Small intestine (tissue), 7 donors: ENCODE data around the gene ZFPM1. TPM values are rescaled to one million over a fixed set of nuclear protein-coding genes. Genes with fewer than 3 reads are reported as not detected.

Experiments
- DNase-seq, 2 donors: peaks; one replicate each; pipeline versions ENCODE4 v3.0.0 to v3.0.0-alpha.2; 2013
- FAIRE-seq: peaks from 2 replicates; lab custom pipeline; 2012; peaks lifted over from hg19 to GRCh38; lab: Jason Lieb, UNC
- H3K27ac ChIP-seq, 3 donors: one replicate each; pipeline ENCODE4 v1.5.1; 2013; ENCODE audit warnings: low read length in 2 of 3, mild to moderate bottlenecking in 2 of 3, control low read depth in 1 of 3, inconsistent platforms in 1 of 3, low read depth in 1 of 3, moderate library complexity in 1 of 3
- H3K27me3 ChIP-seq, 3 donors: one replicate each; pipeline ENCODE4 v1.6.1; 2013; ENCODE audit warnings: low read length in 3 of 3, inconsistent platforms in 1 of 3; ENCODE audit not compliant: control insufficient read depth in 3 of 3, insufficient read depth in 3 of 3
- H3K36me3 ChIP-seq, 3 donors: one replicate each; pipeline ENCODE4 v1.6.1; 2013; ENCODE audit warnings: low read length in 3 of 3, inconsistent platforms in 1 of 3, low read depth in 1 of 3, mild to moderate bottlenecking in 1 of 3, moderate library complexity in 1 of 3; ENCODE audit not compliant: control insufficient read depth in 3 of 3, insufficient read depth in 2 of 3
- H3K4me1 ChIP-seq, 3 donors: one replicate each; pipeline ENCODE4 v1.6.1; 2013; ENCODE audit warnings: low read length in 2 of 3, inconsistent platforms in 1 of 3, low read depth in 1 of 3, mild to moderate bottlenecking in 1 of 3, moderate library complexity in 1 of 3; ENCODE audit not compliant: control insufficient read depth in 3 of 3, insufficient read depth in 2 of 3
- H3K4me3 ChIP-seq, 3 donors: one replicate each; pipeline ENCODE4 v1.5.1; 2013; ENCODE audit warnings: low read length in 3 of 3, control low read depth in 1 of 3, inconsistent platforms in 1 of 3, low read depth in 1 of 3, mild to moderate bottlenecking in 1 of 3, moderate library complexity in 1 of 3
- H3K9me3 ChIP-seq, 2 donors: one replicate each; pipeline ENCODE4 v1.6.1; 2013; ENCODE audit warnings: low read depth in 1 of 2, low read length in 1 of 2; ENCODE audit not compliant: control insufficient read depth in 2 of 2, insufficient read depth in 1 of 2
- WGBS, 3 donors: extraction: QIAGEN DNeasy Blood & Tissue Kit; methylation state at CpG; one replicate each; pipeline ENCODE4 v1.1.7; 2013; 5-methylcytosine and 5-hydroxymethylcytosine counted together
- polyA plus RNA-seq, 4 donors: library from polyadenylated mRNA; stranded (reverse) in 3 of 4; unstranded in 1 of 4; fragments of 200-250 nt in 3 of 4; fragments of 120-200 nt in 1 of 4; gene quantifications; one replicate each; pipeline versions ENCODE4 v1.2.1 to v1.2.3, GENCODE V29; 2013
- donor health status: healthy with polysubstance abuse.
- donor health status: control.
- donor health status: control.
- donor health status: Bipolar disorder and iron deficiency.
- donor health status: healthy.

The ZFPM1 gene
- polyA plus RNA-seq, 4 donors = 8.1 to 26.6 (median 12.0) TPM

DNA sequence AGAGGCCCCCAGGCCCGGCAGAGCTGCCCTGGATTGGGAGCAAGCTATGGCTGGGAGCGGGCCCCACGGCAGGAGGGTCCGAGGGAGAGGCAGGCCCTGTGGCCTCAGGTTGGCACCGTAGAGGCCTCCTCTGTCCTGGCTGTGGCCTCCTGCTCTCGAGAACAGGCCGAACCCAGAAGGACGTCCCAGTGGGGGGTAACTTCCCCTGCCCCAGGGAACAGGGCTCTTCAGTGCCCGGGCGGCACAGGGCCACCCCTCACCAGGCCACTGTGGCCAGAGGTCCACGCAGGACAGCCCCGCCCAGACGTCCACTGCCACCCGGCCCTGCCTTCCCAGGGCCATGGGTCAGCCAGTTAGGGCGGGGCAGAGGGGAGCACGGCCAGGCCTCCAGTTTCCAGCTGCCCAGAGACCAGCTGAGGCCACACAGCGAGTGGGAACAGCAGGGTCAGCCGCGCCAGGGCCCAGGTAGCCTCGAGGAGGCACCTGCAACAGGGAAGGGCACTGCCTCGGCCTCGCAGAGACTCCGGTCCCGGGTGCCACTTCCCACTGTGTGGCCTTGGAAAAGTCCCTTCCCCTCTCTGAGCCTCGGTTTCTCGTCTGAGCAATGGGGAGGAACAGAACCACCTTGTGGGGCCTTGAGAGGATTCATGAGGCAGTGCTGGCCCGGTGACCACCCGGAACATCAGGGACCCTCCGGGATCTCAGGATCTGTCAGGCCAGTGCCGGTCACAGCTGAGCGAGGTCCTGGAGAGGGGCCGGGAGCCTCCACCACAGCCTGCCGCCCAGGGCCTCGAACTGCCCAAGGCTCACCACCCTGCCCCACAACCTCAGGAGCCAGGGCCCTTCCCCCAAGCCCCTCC, 38.3 kb upstream of the ZFPM1 start:
- Histone ChIP-seq H3K27me3 (no peaks in the 10 kb centered on the region), H3K36me3 (no peaks in the 10 kb centered on the region), H3K4me3 (no peak overlapping the region), H3K9me3 (no peaks in the 10 kb centered on the region), H3K27ac (no peak overlapping the region), H3K4me1 (no peaks in the 10 kb centered on the region)
- no peak for FAIRE-seq
- WGBS, 3 donors = 79 to 88% (median 82%) methylated on average over 32 to 34 of the region's 34 CpGs
- no peak for DNase-seq

DNA sequence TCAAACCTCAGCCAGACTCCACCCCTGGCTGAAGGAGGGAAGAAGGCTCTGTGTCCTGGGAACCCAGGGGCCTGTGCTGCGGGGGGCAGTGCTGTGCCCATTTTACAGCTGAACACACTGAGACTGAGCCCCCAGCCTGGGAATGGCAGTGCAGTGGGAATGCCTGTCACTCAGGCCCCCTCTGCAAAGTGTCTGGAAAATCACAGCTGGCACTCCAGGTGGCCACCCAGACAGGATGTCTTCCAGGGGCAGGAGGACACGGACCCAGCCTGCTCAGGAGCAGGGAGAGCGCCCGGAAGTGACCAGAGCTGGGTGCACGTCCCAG, 37.7 kb upstream of the ZFPM1 start:
- no peaks in the 10 kb centered on the region for H3K36me3 ChIP-seq
- H3K27me3 ChIP-seq = no peaks in the 10 kb centered on the region
- 66 to 81% (median 74%) methylated on average over 5 of the region's 5 CpGs for WGBS, 3 donors
- FAIRE-seq = no peak
- H3K9me3 ChIP-seq = no peaks in the 10 kb centered on the region
- no peak overlapping the region for H3K27ac ChIP-seq
- no peak overlapping the region for H3K4me3 ChIP-seq
- no peak for DNase-seq
- no peaks in the 10 kb centered on the region for H3K4me1 ChIP-seq

DNA sequence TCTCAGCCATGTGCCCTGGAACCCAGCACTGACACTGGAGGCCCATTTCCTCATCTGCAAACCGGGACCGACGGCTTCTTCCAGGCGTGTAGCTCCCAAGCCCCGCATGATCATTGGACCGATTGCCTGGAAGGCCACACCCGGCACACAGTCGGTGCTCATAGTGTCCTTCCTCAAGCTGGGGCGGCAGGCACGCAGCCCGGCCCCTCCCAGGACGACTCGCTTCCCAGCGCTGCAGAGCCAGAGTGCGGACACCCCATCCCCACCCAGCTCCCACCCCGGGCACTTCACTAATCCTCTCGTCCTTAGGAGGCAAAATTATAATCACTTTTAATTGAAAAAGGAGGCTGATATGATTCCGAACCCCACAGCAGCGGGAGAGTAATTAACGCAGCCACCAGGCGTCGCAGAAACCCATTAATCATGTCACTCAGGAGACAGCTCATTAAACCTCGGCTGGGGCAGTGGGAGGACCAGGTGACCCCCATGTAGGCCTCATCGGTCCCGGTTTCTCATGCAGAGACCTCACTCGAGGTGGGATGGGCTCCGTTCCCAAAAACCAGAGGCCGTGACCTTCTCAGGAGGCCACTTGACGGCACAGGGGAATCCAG, 37.3 kb upstream of the ZFPM1 start:
- DNase-seq (peak in 1 of 2 donors; percentile 21), FAIRE-seq (no peak)
- Histone ChIP-seq H3K4me3 (no peak overlapping the region), H3K4me1 (no peaks in the 10 kb centered on the region), H3K36me3 (no peaks in the 10 kb centered on the region), H3K27me3 (no peaks in the 10 kb centered on the region), H3K9me3 (no peaks in the 10 kb centered on the region), H3K27ac (no peak overlapping the region)
- WGBS, 3 donors = 27 to 65% (median 51%) methylated on average over 29 of the region's 29 CpGs

DNA sequence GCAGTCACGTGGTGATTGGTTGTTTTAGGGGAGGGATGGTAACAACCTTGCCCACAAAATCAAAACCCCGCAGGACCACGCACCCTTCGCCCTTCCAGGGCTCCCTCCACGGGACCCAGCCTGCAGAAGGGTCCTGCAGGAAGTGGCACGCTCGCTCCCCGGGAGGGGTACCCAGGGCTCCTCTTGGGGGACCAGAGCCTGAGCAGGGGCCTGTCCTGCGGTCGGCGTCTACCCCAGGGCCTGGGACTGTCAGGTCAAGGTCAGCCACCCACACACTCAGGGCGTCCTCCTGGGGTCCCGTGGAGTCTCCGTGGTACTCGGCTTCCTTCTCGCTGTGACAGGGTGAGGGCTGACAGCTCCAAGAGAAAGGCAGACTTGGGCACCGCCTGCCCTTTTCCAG, 36.4 kb upstream of the ZFPM1 start:
- no peak for DNase-seq
- 87 to 90% (median 88%) methylated on average over 17 of the region's 17 CpGs for WGBS, 3 donors
- Histone ChIP-seq H3K4me1 (no peaks in the 10 kb centered on the region), H3K36me3 (no peaks in the 10 kb centered on the region), H3K4me3 (no peak overlapping the region), H3K9me3 (peaks cover 0 to 2% of the 10 kb centered on the region in 2 donors), H3K27ac (no peak overlapping the region), H3K27me3 (no peaks in the 10 kb centered on the region)
- no peak for FAIRE-seq

DNA sequence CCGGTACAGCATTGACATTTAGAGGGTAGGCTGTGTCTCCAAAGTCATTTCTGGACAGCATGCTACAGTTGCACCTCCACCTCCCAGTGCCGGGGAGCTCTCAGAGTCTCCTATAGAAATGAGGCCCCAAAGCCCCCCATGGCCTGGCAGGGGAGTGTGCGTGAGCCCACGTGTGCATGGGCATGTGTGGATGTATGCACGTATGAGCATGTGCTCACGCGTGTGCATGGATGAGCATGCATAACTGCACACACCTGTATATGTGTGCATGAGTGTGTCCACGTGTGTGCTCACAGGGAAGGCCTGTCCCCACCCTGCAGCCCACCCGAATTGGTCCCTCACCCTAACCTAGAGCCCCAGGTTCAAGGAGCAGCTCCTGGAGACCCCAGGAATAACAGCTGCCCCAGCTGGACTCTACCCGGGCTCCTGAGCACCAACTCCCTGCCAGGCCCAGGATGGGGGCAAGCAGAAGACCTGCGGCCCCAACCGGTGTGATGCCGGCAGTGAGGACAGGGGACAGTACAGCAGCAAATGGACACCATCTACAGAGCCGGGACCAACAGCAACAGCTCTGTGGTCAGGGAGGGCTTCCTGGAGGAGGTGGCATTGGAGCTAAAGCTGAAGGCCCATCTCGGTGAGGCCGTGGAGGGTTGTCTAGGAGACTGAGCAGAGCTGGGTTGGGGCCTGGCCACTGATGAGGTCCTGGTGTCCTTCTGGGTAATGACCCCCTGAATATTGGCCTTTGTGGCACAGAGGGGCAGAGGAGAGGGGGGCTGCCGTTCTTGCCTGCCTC, 35.2 kb upstream of the ZFPM1 start:
- no peaks in the 10 kb centered on the region for H3K36me3 ChIP-seq
- DNase-seq (no peak), FAIRE-seq (no peak)
- H3K4me1 ChIP-seq = no peaks in the 10 kb centered on the region
- H3K27ac ChIP-seq = no peak overlapping the region
- H3K9me3 ChIP-seq = peaks cover 0 to 2% of the 10 kb centered on the region in 2 donors
- H3K27me3 ChIP-seq = no peaks in the 10 kb centered on the region
- no peak overlapping the region for H3K4me3 ChIP-seq
- WGBS, 3 donors = 69 to 82% (median 71%) methylated on average over 17 of the region's 17 CpGs

DNA sequence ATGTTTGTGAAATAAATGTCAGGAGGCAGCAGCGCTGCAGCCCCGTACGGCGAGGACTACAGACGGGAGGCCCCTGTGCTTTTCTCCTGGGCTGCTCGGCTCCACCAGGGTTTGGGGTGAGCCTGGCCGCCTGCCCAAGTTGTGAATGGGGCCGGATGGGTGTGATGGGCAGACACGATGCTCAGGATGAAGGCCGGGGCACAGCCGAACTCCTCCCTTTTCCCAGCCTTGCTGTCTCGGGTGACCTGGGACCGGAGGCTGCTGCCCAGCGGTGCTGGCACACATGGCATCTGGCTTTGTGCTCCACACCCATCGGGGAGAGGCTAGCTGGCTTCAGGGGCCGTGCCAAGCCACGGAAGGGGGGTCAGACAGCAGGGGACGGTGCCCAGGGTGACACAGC, 34.2 kb upstream of the ZFPM1 start:
- H3K36me3 ChIP-seq = no peaks in the 10 kb centered on the region
- no peaks in the 10 kb centered on the region for H3K4me1 ChIP-seq
- H3K27ac ChIP-seq = no peak overlapping the region
- H3K4me3 ChIP-seq = no peak overlapping the region
- WGBS, 3 donors = 38 to 65% (median 49%) methylated on average over 18 of the region's 18 CpGs
- DNase-seq = no peak
- H3K9me3 ChIP-seq = peaks cover 0 to 2% of the 10 kb centered on the region in 2 donors
- peaks cover 0 to 4% (median 0%) of the 10 kb centered on the region in 3 donors for H3K27me3 ChIP-seq
- no peak for FAIRE-seq

DNA sequence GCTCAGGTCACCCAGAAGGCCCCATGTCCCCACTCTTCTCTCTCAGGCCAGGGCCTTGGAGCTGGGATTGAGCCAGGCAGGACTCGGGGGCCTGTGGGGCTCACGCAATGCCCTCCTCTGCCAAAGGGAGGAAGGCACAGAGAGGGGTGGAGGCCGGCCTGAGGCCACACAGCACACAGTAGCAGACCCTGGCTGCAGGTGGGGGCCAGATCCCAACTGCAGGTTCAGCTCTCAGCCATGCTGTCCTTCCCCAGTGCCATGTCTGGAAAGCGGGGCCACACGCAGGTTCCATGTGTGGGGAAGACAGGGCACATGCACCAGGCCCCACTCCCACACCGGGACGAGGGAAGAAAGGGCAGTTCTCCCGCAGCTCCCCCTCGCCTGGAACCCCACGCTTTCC, 33.3 kb upstream of the ZFPM1 start:
- DNase-seq (no peak), FAIRE-seq (no peak)
- Histone ChIP-seq H3K4me3 (no peak overlapping the region), H3K27me3 (peaks cover 0 to 4% (median 0%) of the 10 kb centered on the region in 3 donors), H3K9me3 (peaks cover 0 to 2% of the 10 kb centered on the region in 2 donors), H3K36me3 (no peaks in the 10 kb centered on the region), H3K27ac (no peak overlapping the region), H3K4me1 (no peaks in the 10 kb centered on the region)
- WGBS, 3 donors = 85 to 94% (median 87%) methylated on average over 10 of the region's 10 CpGs

DNA sequence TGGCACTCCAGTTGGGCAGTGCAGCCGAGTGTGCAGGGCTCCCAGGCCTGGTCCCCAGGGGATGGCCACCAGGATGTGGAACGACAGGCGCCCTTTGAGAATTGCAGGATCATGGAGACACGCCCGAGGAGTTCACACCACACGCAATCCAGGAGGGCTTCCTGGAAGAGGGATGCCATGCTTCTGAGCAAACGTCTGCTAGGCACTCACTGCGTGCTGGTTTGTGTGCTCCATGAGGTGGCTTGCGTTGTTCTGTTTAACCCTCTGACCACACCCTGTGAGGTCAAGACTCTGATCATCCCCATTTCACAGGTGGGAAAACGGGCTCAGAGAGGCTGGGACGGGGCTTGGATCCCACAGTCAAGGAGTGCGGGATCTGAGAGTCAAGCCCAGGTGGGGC, 32.6 kb upstream of the ZFPM1 start:
- WGBS, 3 donors = 75 to 79% (median 75%) methylated on average over 12 of the region's 12 CpGs
- Histone ChIP-seq H3K27me3 (peaks cover 0 to 4% (median 0%) of the 10 kb centered on the region in 3 donors), H3K4me1 (no peaks in the 10 kb centered on the region), H3K4me3 (no peak overlapping the region), H3K9me3 (peaks cover 0 to 2% of the 10 kb centered on the region in 2 donors), H3K36me3 (no peaks in the 10 kb centered on the region), H3K27ac (no peak overlapping the region)
- no peak for DNase-seq
- no peak for FAIRE-seq
